Loucy (cell line): ENCODE measurements around the gene SAMD14.

Source experiments
- H2AFZ ChIP-seq: fragments of 200-600 bp; sonication (generic); 2 replicates; pipeline ENCODE4 v1.6.0; 2016; ENCODE audit warnings: antibody characterized with exemption, mild to moderate bottlenecking, low read length, moderate library complexity
- H3F3A ChIP-seq: fragments of 200-600 bp; 2 replicates; pipeline ENCODE4 v1.6.0; 2016; ENCODE audit warnings: antibody characterized with exemption, low read depth, mild to moderate bottlenecking
- H3K27me3 ChIP-seq: fragments of 200-600 bp; sonication (generic); 2 replicates; pipeline ENCODE4 v1.6.1; 2014; ENCODE audit warnings: low read length, mild to moderate bottlenecking; ENCODE audit not compliant: insufficient read depth, poor library complexity, severe bottlenecking
- H3K36me3 ChIP-seq: fragments of 200-600 bp; sonication (generic); 2 replicates; pipeline ENCODE4 v1.6.1; 2016; ENCODE audit warnings: low read length; ENCODE audit not compliant: insufficient read depth
- H3K4me1 ChIP-seq: fragments of 200-600 bp; sonication (generic); 2 replicates; pipeline ENCODE4 v1.5.1; 2014; ENCODE audit warnings: low read length, mild to moderate bottlenecking; ENCODE audit not compliant: insufficient read depth, poor library complexity, severe bottlenecking
- H3K4me2 ChIP-seq: fragments of 200-600 bp; sonication (generic); 2 replicates; pipeline ENCODE4 v1.6.0; 2014; ENCODE audit warnings: antibody characterized with exemption, low read length, low read depth, mild to moderate bottlenecking; ENCODE audit not compliant: poor library complexity, severe bottlenecking
- H3K4me3 ChIP-seq: fragments of 200-600 bp; sonication (generic); 2 replicates; pipeline ENCODE4 v1.5.1; 2014; ENCODE audit warnings: low read length, mild to moderate bottlenecking, mixed read lengths; ENCODE audit not compliant: poor library complexity, severe bottlenecking
- H3K79me2 ChIP-seq: fragments of 200-600 bp; sonication (generic); 2 replicates; pipeline ENCODE4 v1.6.1; 2014; ENCODE audit warnings: low read length; ENCODE audit not compliant: insufficient read depth
- H3K9ac ChIP-seq: fragments of 200-600 bp; sonication (generic); 2 replicates; pipeline ENCODE4 v1.6.0; 2014; ENCODE audit warnings: mild to moderate bottlenecking, low read depth, low read length, moderate library complexity; ENCODE audit not compliant: poor library complexity, severe bottlenecking
- H3K9me2 ChIP-seq: fragments of 200-600 bp; sonication (generic); replicated peaks from 2 replicates; pipeline ENCODE4 v1.6.1; 2016; ENCODE audit warnings: low read depth, low read length, mixed read lengths
- H3K9me3 ChIP-seq: fragments of 200-600 bp; sonication (generic); 2 replicates; pipeline ENCODE4 v1.6.1; 2014; ENCODE audit warnings: mild to moderate bottlenecking, antibody characterized with exemption, low read length, low read depth; ENCODE audit not compliant: insufficient read depth
- H4K20me1 ChIP-seq: fragments of 200-600 bp; sonication (generic); 2 replicates; pipeline ENCODE4 v1.6.0; 2014; ENCODE audit warnings: antibody characterized with exemption, low read length, mild to moderate bottlenecking; ENCODE audit not compliant: insufficient read depth, poor library complexity, severe bottlenecking
- CTCF ChIP-seq: fragments of 200-600 bp; sonication (generic); conservative IDR thresholded peaks from 2 replicates; pipeline ENCODE4 v1.5.1; 2014; ENCODE audit warnings: mild to moderate bottlenecking, antibody characterized with exemption, low read length
- EZH2phosphoT487 ChIP-seq: fragments of 200-600 bp; IDR thresholded peaks from 2 replicates; pipeline ENCODE4 v1.6.1; 2018; ENCODE audit warnings: antibody characterized with exemption, mild to moderate bottlenecking, moderate library complexity, borderline replicate concordance

Gene SAMD14

GRCh38 chr17:50106393-50107131 is 23.4 kb downstream of the SAMD14 start:
- Histone ChIP-seq H4K20me1 (no peaks in the 10 kb centered on the region), H3F3A (no peaks in the 10 kb centered on the region), H3K4me1 (peaks cover 7% of the 10 kb centered on the region), H3K79me2 (no peaks in the 10 kb centered on the region), H3K4me3 (no peak overlapping the region), H3K9me2 (no peaks in the 10 kb centered on the region), H3K36me3 (peaks cover 11% of the 10 kb centered on the region; the same call in 1 of the 2 replicates), H3K9me3 (no peaks in the 10 kb centered on the region), H3K27me3 (no peaks in the 10 kb centered on the region), H2AFZ (no peak overlapping the region), H3K9ac (no peak overlapping the region), H3K4me2 (no peak overlapping the region)
- no peak for TF ChIP-seq EZH2phosphoT487
- no peak for TF ChIP-seq CTCF

- Histone ChIP-seq H3K36me3 (peaks cover 11% of the 10 kb centered on the region; the same call in 1 of the 2 replicates), H3F3A (no peaks in the 10 kb centered on the region), H3K4me1 (peaks cover 7% of the 10 kb centered on the region), H3K79me2 (no peaks in the 10 kb centered on the region), H3K27me3 (no peaks in the 10 kb centered on the region), H3K9ac (no peak overlapping the region), H3K4me3 (no peak overlapping the region), H3K9me2 (no peaks in the 10 kb centered on the region), H3K9me3 (no peaks in the 10 kb centered on the region), H4K20me1 (no peaks in the 10 kb centered on the region), H2AFZ (no peak overlapping the region), H3K4me2 (no peak overlapping the region)
- TF ChIP-seq EZH2phosphoT487 (no peak), CTCF (no peak)
Measured at GRCh38 chr17:50105811-50106210, 24.1 kb downstream of the SAMD14 start.

GRCh38 chr17:50103941-50104340 is 26.0 kb downstream of the SAMD14 start:
- Histone ChIP-seq H2AFZ (no peak overlapping the region), H3K36me3 (peaks cover 5% of the 10 kb centered on the region; the same call in 1 of the 2 replicates), H3F3A (no peaks in the 10 kb centered on the region), H3K9me3 (no peaks in the 10 kb centered on the region), H3K9me2 (no peaks in the 10 kb centered on the region), H3K79me2 (no peaks in the 10 kb centered on the region), H3K4me1 (peaks cover 17% of the 10 kb centered on the region), H4K20me1 (no peaks in the 10 kb centered on the region), H3K4me3 (no peak overlapping the region), H3K9ac (no peak overlapping the region), H3K27me3 (no peaks in the 10 kb centered on the region), H3K4me2 (no peak overlapping the region)
- TF ChIP-seq EZH2phosphoT487: no peak

GRCh38 chr17:50103252-50103651 is 26.7 kb downstream of the SAMD14 start:
- no peak overlapping the region for H3K4me3 ChIP-seq
- no peak overlapping the region for H3K4me2 ChIP-seq
- no peaks in the 10 kb centered on the region for H3K79me2 ChIP-seq
- H3K36me3 ChIP-seq: peaks cover 5% of the 10 kb centered on the region; the same call in 1 of the 2 replicates
- no peak overlapping the region for H3K9ac ChIP-seq
- no peaks in the 10 kb centered on the region for H4K20me1 ChIP-seq
- peaks cover 17% of the 10 kb centered on the region for H3K4me1 ChIP-seq
- H3K9me3 ChIP-seq: no peaks in the 10 kb centered on the region
- TF ChIP-seq EZH2phosphoT487 (no peak), CTCF (no peak)
- H3K9me2 ChIP-seq: no peaks in the 10 kb centered on the region
- H2AFZ ChIP-seq: no peak overlapping the region
- no peaks in the 10 kb centered on the region for H3F3A ChIP-seq
- no peaks in the 10 kb centered on the region for H3K27me3 ChIP-seq
